ENCODE results near the gene ONECUT2.

Gene ONECUT2

GRCh38 chr18:57427429-57428201 is 7.6 kb upstream of the ONECUT2 start:
- Histone ChIP-seq H3K9me3 (ENCODE audit: low read length) (no peaks in the 10 kb centered on the region), H3K9ac (ENCODE audit: low read length) (no peak overlapping the region), H3K4me3 (ENCODE audit: low read depth, low read length, poor library complexity, severe bottlenecking) (no peak overlapping the region), H3K27me3 (ENCODE audit: insufficient read depth, low read length) (no peaks in the 10 kb centered on the region), H3K79me2 (ENCODE audit: insufficient read depth, low read length) (no peaks in the 10 kb centered on the region), H3K9me2 (ENCODE audit: low read depth, low read length) (no peaks in the 10 kb centered on the region), H3K4me1 (ENCODE audit: insufficient read depth, low read length, severe bottlenecking) (no peaks in the 10 kb centered on the region), H3K36me3 (ENCODE audit: insufficient read depth, low read length) (no peaks in the 10 kb centered on the region), H2AFZ (ENCODE audit: low read length) (no peak overlapping the region), H3F3A (ENCODE audit: insufficient read depth, low read length) (no peaks in the 10 kb centered on the region), H3K27ac (ENCODE audit: low read depth, low read length, poor library complexity, severe bottlenecking) (no peak overlapping the region), H3K4me2 (ENCODE audit: low read length) (no peak overlapping the region), H4K20me1 (ENCODE audit: insufficient read depth, low read length) (no peaks in the 10 kb centered on the region)
- TF ChIP-seq EZH2 (IDR thresholded peaks at IDR 0.05; ENCODE audit: borderline replicate concordance, low read length), result no peak
- TF ChIP-seq CTCF (IDR thresholded peaks at IDR 0.05; ENCODE audit: low read length), result no peak

- H3F3A ChIP-seq (ENCODE audit: insufficient read depth, low read length), result no peaks in the 10 kb centered on the region
- H3K4me2 ChIP-seq (ENCODE audit: low read length), result no peak overlapping the region
- H3K36me3 ChIP-seq (ENCODE audit: insufficient read depth, low read length), result no peaks in the 10 kb centered on the region
- no peak overlapping the region for H3K27ac ChIP-seq (ENCODE audit: low read depth, low read length, poor library complexity, severe bottlenecking)
- H4K20me1 ChIP-seq (ENCODE audit: insufficient read depth, low read length), result no peaks in the 10 kb centered on the region
- H3K9me3 ChIP-seq (ENCODE audit: low read length), result no peaks in the 10 kb centered on the region
- H3K79me2 ChIP-seq (ENCODE audit: insufficient read depth, low read length), result no peaks in the 10 kb centered on the region
- H3K27me3 ChIP-seq (ENCODE audit: insufficient read depth, low read length), result no peaks in the 10 kb centered on the region
- H3K4me1 ChIP-seq (ENCODE audit: insufficient read depth, low read length, severe bottlenecking), result no peaks in the 10 kb centered on the region
- no peak overlapping the region for H3K4me3 ChIP-seq (ENCODE audit: low read depth, low read length, poor library complexity, severe bottlenecking)
- H2AFZ ChIP-seq (ENCODE audit: low read length), result no peak overlapping the region
- TF ChIP-seq EZH2 (IDR thresholded peaks at IDR 0.05; ENCODE audit: borderline replicate concordance, low read length) (no peak), CTCF (IDR thresholded peaks at IDR 0.05; ENCODE audit: low read length) (no peak)
- no peak overlapping the region for H3K9ac ChIP-seq (ENCODE audit: low read length)
- H3K9me2 ChIP-seq (ENCODE audit: low read depth, low read length), result no peaks in the 10 kb centered on the region
Measured at GRCh38 chr18:57428221-57429150, 6.7 kb upstream of the ONECUT2 start.

GRCh38 chr18:57429167-57430078 is 5.8 kb upstream of the ONECUT2 start:
- H3K27me3 ChIP-seq (ENCODE audit: insufficient read depth, low read length), result no peaks in the 10 kb centered on the region
- no peaks in the 10 kb centered on the region for H3K4me1 ChIP-seq (ENCODE audit: insufficient read depth, low read length, severe bottlenecking)
- no peaks in the 10 kb centered on the region for H4K20me1 ChIP-seq (ENCODE audit: insufficient read depth, low read length)
- H3K27ac ChIP-seq (ENCODE audit: low read depth, low read length, poor library complexity, severe bottlenecking), result no peak overlapping the region
- H2AFZ ChIP-seq (ENCODE audit: low read length), result no peak overlapping the region
- H3K9ac ChIP-seq (ENCODE audit: low read length), result no peak overlapping the region
- H3K4me2 ChIP-seq (ENCODE audit: low read length), result no peak overlapping the region
- no peaks in the 10 kb centered on the region for H3K9me2 ChIP-seq (ENCODE audit: low read depth, low read length)
- no peaks in the 10 kb centered on the region for H3K9me3 ChIP-seq (ENCODE audit: low read length)
- no peaks in the 10 kb centered on the region for H3K79me2 ChIP-seq (ENCODE audit: insufficient read depth, low read length)
- no peaks in the 10 kb centered on the region for H3F3A ChIP-seq (ENCODE audit: insufficient read depth, low read length)
- no peaks in the 10 kb centered on the region for H3K36me3 ChIP-seq (ENCODE audit: insufficient read depth, low read length)
- no peak for TF ChIP-seq CTCF (IDR thresholded peaks at IDR 0.05; ENCODE audit: low read length)
- no peak for TF ChIP-seq EZH2 (IDR thresholded peaks at IDR 0.05; ENCODE audit: borderline replicate concordance, low read length)
- H3K4me3 ChIP-seq (ENCODE audit: low read depth, low read length, poor library complexity, severe bottlenecking), result no peak overlapping the region

All from OCI-LY1 (cell line).